Right atrium auricular region (tissue), 2 donors: Measurements from ENCODE around the gene THEM5. TPM values are rescaled to one million over a fixed set of nuclear protein-coding genes. Genes with fewer than 3 reads are reported as not detected.
A peak's percentile ranks its signal among the peaks of the same experiment; 100 is the strongest.

ENCODE experiments used
- DNase-seq: peaks from one replicate; pipeline ENCODE4 v3.0.0-alpha.2; 2019; ENCODE audit warnings: low spot score
- H3K27ac ChIP-seq, 2 donors: fragments of 200-600 bp; sonication (generic); 1 replicate in 1 of 2; 2 replicates in 1 of 2; pipeline ENCODE4 v1.5.1; 2016 to 2019
- H3K27me3 ChIP-seq, 2 donors: fragments of 200-600 bp; sonication (generic); one replicate each; pipeline versions ENCODE4 v1.5.1 to v1.6.0; 2017 to 2019
- H3K36me3 ChIP-seq: fragments of 200-600 bp; sonication (generic); one replicate; pipeline ENCODE4 v1.5.1; 2016
- H3K4me1 ChIP-seq, 2 donors: fragments of 200-600 bp; sonication (generic); one replicate each; pipeline versions ENCODE4 v1.5.1 to v1.6.0; 2017 to 2019
- H3K4me3 ChIP-seq, 2 donors: fragments of 200-600 bp; sonication (generic); 1 replicate in 1 of 2; 2 replicates in 1 of 2; pipeline ENCODE4 v1.5.1; 2017 to 2019; ENCODE audit warnings: mild to moderate bottlenecking in 1 of 2, moderate library complexity in 1 of 2
- H3K9me3 ChIP-seq, 2 donors: fragments of 200-600 bp; sonication (generic); one replicate each; pipeline ENCODE4 v1.5.1; 2019
- total RNA-seq, 2 donors: library from RNA; depleted of rRNA; stranded (reverse); fragments of >200 nt; gene quantifications; one replicate each; pipeline ENCODE4 v1.1.0, GENCODE V29; 2016
- TF ChIP-seq, protein P1 (sequence below), 2 donors: fragments of 200-600 bp; sonication (generic); IDR thresholded peaks; one replicate each; pipeline ENCODE4 v1.5.1; 2019; ENCODE audit warnings: antibody characterized with exemption in 2 of 2

Gene THEM5
- total RNA-seq, 2 donors from 2014 or later: not detected

DNA sequence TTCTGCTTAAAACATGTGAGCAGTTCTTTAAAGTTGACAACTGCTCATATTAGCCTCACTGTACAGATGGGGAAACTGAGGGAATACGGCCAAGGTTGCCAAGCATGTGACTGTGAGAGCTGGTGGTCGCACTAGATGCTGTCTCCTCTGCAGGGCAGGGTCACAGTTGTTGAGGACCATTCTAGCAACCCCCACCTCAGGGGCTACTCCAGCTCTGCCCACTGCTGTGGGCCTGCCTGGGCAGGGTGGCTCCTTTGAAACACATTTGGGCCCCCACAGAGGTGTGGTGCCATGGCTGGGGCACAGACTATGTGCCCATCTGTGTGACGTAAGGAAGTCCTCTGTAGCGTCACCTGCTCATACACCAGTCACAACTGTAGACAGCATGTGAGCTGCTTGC, 779 bp downstream of the THEM5 start:
- Histone ChIP-seq H3K27ac (no peak overlapping the region), H3K9me3 (no peaks in the 10 kb centered on the region), H3K27me3 (no peaks in the 10 kb centered on the region), H3K36me3 (no peaks in the 10 kb centered on the region), H3K4me1 (peaks cover 0 to 19% of the 10 kb centered on the region in 2 donors), H3K4me3 (no peak overlapping the region)
- TF ChIP-seq, protein P1, sequence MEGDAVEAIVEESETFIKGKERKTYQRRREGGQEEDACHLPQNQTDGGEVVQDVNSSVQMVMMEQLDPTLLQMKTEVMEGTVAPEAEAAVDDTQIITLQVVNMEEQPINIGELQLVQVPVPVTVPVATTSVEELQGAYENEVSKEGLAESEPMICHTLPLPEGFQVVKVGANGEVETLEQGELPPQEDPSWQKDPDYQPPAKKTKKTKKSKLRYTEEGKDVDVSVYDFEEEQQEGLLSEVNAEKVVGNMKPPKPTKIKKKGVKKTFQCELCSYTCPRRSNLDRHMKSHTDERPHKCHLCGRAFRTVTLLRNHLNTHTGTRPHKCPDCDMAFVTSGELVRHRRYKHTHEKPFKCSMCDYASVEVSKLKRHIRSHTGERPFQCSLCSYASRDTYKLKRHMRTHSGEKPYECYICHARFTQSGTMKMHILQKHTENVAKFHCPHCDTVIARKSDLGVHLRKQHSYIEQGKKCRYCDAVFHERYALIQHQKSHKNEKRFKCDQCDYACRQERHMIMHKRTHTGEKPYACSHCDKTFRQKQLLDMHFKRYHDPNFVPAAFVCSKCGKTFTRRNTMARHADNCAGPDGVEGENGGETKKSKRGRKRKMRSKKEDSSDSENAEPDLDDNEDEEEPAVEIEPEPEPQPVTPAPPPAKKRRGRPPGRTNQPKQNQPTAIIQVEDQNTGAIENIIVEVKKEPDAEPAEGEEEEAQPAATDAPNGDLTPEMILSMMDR (IDR thresholded peaks at IDR 0.05): no peak
- no peak for DNase-seq

DNA sequence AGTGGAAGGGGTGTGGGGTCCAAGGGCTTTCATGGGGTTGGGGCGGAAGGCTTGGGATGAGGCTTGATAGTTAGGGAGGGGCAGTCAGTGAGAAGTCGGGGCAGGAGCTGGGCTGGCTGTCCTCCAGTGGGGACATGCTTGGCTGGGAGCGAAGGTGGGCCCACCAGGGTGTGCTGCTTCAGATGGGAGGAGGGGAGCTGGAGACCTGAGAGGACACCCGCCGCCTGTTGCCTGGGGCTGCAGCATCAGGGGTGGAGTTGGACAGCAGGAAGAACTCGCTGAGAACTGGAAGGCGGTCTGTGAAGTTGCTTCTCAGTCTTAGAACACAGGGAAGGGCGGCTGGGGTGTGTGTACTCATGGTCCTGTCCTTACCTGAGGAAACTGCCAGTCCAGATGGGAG, 1.6 kb downstream of the THEM5 start:
- Histone ChIP-seq H3K27ac (no peak overlapping the region), H3K36me3 (no peaks in the 10 kb centered on the region), H3K27me3 (no peaks in the 10 kb centered on the region), H3K4me3 (no peak overlapping the region), H3K4me1 (peaks cover 0 to 19% of the 10 kb centered on the region in 2 donors), H3K9me3 (no peaks in the 10 kb centered on the region)
- DNase-seq: no peak
- TF ChIP-seq, protein P1 (IDR thresholded peaks at IDR 0.05): no peak

DNA sequence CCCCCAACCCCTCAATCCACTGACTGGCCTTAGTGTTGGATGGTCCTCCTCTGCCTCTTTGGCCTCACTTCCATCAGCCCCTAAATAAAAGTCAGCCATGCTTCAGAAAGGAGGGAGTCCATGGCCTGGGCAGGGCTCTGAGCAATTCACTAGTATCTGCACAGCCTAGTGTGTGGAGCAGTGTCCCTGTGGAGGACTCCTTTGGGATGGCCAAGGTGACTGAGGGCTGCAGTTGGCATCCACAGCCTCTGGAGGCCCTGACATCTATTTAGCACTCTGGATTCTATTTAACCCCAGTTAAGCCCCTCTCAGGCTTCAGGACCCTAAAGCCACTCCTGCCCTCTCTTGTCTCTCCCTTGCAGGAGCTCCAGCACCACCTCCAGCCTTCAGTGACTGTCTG, 3.6 kb downstream of the THEM5 start:
- Histone ChIP-seq H3K27ac (no peak overlapping the region), H3K9me3 (no peaks in the 10 kb centered on the region), H3K4me1 (peaks cover 0 to 8% of the 10 kb centered on the region in 2 donors), H3K36me3 (no peaks in the 10 kb centered on the region), H3K4me3 (no peak overlapping the region), H3K27me3 (no peaks in the 10 kb centered on the region)
- DNase-seq: no peak
- TF ChIP-seq, protein P1 (IDR thresholded peaks at IDR 0.05): no peak

DNA sequence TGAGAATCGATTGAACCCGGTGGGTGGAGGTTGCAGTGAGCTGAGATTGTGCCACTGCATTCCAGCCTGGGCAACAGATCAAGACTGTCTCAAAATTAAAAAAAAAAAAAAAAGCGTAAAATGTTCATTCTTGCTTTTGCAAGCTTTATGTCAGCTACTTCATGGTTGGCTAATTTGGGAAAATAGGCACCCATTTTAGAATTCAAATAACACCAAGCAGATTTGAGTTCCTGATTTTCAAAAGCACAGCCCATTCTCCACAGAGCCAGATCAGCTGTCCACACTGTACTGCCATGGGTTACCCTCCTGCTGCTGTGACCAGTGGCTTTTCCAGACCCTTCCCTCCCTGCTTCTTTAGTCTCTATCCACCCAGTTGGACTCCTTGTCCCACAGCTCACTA, 4.4 kb downstream of the THEM5 start:
- H3K27me3 ChIP-seq: no peaks in the 10 kb centered on the region
- TF ChIP-seq, protein P1 (IDR thresholded peaks at IDR 0.05): no peak

DNA sequence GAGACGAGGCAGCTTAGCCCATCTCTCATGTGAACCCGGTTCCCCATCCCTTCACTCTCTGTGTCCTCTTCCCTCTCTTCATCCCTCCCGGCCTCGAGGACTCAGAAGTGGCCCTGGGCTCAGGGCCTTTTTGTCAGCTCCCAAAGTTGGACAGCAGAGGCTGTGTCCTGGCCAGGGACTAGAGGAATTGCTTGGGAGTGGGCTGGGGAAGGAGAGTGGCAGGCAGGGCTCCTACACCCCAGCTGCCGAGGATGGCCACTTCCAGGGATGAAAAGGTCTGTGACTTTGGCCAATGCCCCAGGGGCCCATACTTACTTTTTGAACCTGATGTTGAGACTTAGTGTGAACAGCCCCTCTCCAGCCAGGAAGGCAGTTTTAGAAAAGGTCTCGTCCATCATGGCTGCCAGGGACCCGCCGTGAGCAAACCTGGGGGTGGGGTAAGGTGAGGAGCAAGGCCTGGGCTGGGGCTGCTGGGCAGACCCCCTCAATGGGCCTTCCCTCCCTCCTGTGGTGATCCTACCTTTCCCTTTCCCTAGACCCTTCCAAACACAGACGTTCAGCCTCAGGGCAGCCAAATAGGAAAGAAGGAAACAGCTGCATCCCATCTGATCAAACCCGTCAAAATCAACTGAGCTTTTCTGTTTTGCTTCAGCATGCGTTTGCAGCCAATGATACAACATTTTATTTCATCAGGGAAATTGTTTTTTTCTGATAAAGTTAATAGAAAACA, 5.5 kb downstream of the THEM5 start:
- TF ChIP-seq, protein P1 (IDR thresholded peaks at IDR 0.05): no peak
- peak overlapping the region in 1 of 2 donors; percentile 2 for H3K27ac ChIP-seq
- no peak for DNase-seq
- H3K36me3 ChIP-seq: no peaks in the 10 kb centered on the region
- no peaks in the 10 kb centered on the region for H3K27me3 ChIP-seq
- H3K4me1 ChIP-seq: peaks cover 0 to 8% of the 10 kb centered on the region in 2 donors
- no peak overlapping the region for H3K4me3 ChIP-seq
- no peaks in the 10 kb centered on the region for H3K9me3 ChIP-seq

More for the DNA sequence above, 4.4 kb downstream of the THEM5 start:
- H3K9me3 ChIP-seq: no peaks in the 10 kb centered on the region
- no peaks in the 10 kb centered on the region for H3K36me3 ChIP-seq
- DNase-seq: no peak
- H3K4me1 ChIP-seq: peaks cover 0 to 8% of the 10 kb centered on the region in 2 donors
- no peak overlapping the region for H3K27ac ChIP-seq
- no peak overlapping the region for H3K4me3 ChIP-seq
